Vagina (tissue), 2 donors: Measurements from ENCODE around the gene METTL4.

Experiments used
- CTCF ChIP-seq, 3 experiments: fragments of 450-650 bp in 2 of 3; fragments of 200-600 bp in 1 of 3; sonication (generic) in 1 of 3; IDR thresholded peaks; one replicate each; pipeline ENCODE4 v1.5.1; 2017 to 2019; ENCODE audit warnings: antibody characterized with exemption in 3 of 3, mild to moderate bottlenecking in 2 of 3, moderate library complexity in 2 of 3
- POLR2A ChIP-seq, 2 donors: fragments of 450-650 bp; IDR thresholded peaks; one replicate each; pipeline ENCODE4 v1.6.1; 2017; ENCODE audit warnings: antibody characterized with exemption in 2 of 2, mild to moderate bottlenecking in 2 of 2, moderate library complexity in 2 of 2

GRCh38 chr18:2494921-2495320 is 76.4 kb downstream of the METTL4 start:
- TF ChIP-seq CTCF (IDR thresholded peaks at IDR 0.05) = no peak
- no peak for TF ChIP-seq POLR2A (IDR thresholded peaks at IDR 0.05)
